Choroid plexus epithelial cell (primary cell): ENCODE data around the gene LYPD1.

Experiments
- DNase-seq: peaks from one replicate; pipeline ENCODE4 v3.0.0-alpha.2; 2010; ENCODE audit warnings: low read depth
- H3K4me3 ChIP-seq: 2 replicates; pipeline ENCODE4 v1.5.1; 2011; ENCODE audit warnings: low read depth, mild to moderate bottlenecking, control low read depth, low read length, moderate library complexity
- TF ChIP-seq, protein P1 (sequence below): conservative IDR thresholded peaks from 2 replicates; pipeline ENCODE4 v1.5.1; 2011; ENCODE audit warnings: low read depth, mild to moderate bottlenecking, control low read depth, inconsistent platforms, low read length, moderate library complexity

The LYPD1 gene

GRCh38 chr2:132608311-132608710, 61.7 kb downstream of the LYPD1 start:
- TF ChIP-seq, protein P1, sequence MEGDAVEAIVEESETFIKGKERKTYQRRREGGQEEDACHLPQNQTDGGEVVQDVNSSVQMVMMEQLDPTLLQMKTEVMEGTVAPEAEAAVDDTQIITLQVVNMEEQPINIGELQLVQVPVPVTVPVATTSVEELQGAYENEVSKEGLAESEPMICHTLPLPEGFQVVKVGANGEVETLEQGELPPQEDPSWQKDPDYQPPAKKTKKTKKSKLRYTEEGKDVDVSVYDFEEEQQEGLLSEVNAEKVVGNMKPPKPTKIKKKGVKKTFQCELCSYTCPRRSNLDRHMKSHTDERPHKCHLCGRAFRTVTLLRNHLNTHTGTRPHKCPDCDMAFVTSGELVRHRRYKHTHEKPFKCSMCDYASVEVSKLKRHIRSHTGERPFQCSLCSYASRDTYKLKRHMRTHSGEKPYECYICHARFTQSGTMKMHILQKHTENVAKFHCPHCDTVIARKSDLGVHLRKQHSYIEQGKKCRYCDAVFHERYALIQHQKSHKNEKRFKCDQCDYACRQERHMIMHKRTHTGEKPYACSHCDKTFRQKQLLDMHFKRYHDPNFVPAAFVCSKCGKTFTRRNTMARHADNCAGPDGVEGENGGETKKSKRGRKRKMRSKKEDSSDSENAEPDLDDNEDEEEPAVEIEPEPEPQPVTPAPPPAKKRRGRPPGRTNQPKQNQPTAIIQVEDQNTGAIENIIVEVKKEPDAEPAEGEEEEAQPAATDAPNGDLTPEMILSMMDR = no peak
- no peak for DNase-seq
- H3K4me3 ChIP-seq = no peak overlapping the region

DNA sequence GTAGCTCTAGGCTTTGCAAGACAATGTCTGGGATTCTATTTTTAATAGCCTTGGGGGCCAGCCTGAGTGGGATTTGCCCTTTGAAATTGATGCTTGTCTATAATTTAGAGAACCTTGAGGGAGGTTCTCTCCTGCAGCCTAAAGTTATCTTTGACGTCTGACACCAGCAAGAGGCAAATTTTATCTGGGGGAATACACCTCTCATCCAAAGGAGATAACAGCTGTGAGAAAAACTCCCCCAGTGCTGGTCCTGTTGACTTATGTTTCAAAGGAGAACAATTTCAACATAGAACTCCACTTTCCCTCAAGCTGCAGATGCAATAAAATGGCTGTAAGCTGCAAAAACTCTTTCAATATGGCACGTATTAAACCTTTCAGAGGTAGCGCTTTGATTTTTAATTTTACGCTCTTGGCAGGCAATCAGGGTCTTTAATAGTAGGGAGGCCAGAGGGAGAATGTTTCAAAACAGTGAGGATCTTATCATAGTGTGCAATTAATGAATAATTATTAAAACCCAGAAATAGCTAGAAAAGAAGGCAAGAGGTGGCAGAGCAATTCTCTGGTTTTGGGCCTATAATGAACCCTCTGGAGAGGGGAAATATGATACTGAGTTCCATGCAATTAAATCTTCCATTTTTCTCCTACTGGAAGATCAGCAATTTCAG, 62.4 kb downstream of the LYPD1 start:
- TF ChIP-seq, protein P1 = no peak
- H3K4me3 ChIP-seq = no peak overlapping the region
- no peak for DNase-seq

DNA sequence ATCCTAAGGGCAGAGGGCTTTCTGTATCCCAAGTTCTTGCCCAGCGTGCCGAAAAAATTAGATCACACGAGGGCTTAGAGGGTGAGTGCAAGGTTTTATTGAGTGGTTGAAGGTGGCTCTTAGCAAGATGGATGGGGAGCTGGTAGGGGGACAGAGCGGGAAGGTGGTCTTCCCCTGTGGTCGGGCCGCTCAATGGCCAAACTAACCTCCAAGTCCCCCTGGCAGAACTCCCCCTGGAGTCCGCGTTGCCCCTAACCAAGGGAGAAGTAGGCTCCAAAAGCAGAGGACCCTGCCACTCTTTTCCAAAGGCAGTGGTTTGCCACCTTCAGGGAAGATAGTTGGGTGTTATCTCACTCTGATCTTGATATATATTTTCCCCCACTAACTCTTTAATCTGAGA, 63.4 kb downstream of the LYPD1 start:
- no peak overlapping the region for H3K4me3 ChIP-seq
- DNase-seq = no peak

DNA sequence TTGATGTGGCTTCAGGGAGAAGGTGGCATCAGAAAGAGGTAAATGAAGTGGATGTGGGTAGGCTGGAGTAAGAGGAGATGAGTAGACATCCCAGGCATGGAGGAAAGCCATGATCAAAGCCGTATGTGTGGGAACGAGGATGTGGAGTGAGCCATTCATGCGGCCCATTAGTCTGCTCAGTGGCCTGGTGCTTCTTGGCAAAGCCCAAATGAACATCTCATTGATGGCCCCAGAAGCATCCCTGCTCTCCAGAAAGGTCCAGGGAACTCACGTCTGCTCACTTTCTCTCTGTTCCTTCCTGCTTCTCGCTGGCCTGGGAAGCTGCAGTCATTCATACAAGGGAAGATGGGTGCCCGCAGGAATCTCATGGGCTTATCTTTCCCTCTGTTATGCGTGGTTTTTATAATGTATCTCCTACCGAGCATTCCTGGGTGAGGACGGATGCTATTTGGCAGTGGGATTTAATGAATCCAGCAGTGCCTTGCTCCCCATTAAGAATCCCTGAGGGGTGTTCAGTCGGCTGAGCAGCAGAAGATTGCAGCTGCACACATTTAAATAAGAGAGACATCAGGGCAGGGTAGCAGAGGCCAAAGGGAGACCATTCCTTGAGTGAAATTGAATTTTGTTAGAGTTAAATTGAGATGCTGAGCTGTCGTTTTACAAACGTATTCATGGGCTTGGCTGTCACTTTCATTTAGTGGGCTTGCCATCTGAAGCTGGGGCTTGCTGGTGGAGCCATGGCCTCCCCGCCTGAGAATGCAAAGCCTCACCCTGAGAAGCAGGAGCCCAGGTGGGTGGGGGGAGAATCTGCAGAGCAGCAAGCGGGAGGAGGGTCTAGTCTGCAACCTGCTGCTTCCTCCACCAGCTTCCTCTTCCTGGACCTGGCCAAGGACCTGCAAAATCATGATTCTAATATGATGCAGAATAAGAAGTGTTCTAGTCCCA, 64.5 kb downstream of the LYPD1 start:
- no peak for DNase-seq
- H3K4me3 ChIP-seq = no peak overlapping the region
- TF ChIP-seq, protein P1 = no peak

More for the DNA sequence above, 63.4 kb downstream of the LYPD1 start:
- TF ChIP-seq, protein P1 = no peak

DNA sequence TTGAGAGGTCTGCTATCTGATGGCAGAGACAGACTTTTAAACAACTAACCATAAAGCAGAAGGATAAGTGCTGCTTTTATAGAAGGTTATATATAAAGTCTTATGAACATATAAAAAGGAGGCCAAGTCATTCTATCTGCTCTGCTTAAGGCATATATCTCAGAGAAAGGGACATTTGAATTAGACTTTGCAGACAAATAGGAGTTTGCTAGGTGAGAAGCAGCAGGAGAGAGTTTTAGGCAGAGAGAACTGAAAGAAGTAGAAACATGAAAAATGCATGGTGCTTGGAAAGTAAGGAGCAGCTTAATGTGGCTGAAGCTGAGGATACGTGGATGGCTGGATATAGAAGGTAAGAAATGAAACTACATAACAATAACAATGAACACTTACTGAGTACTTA, 65.4 kb downstream of the LYPD1 start:
- TF ChIP-seq, protein P1 = no peak
- DNase-seq = no peak
- H3K4me3 ChIP-seq = no peak overlapping the region

DNA sequence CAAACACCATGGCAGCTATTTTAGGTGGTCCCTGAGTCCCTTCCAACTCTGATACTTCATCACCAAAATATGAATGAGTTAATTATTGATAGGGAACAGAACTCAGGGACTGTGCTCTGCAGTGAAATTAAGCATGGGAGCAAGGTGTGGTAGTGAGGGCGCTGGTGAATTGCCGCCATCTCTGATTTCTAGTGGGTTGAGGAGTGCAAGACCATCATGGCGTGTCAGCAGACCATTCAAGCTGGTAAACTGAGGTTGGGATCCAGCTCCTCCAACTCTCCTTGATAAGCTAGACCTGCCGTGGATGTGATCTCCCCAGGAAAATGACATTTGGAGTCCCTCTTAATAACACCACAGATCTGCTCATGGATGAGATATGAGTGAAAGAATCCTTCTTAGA, 70.4 kb downstream of the LYPD1 start:
- TF ChIP-seq, protein P1 = no peak
- H3K4me3 ChIP-seq = no peak overlapping the region
- no peak for DNase-seq
